RWPE2 (cell line): ENCODE measurements around the gene SCYL1.

Experiments used
- ATAC-seq: fragments of 200-7000 bp; cut with Tn5 transposase; 3 replicates; pipeline ENCODE4 v1.9.1; 2021; ENCODE audit warnings: low read depth
- DNase-seq: peaks from one replicate; pipeline ENCODE4 v3.0.0-alpha.2; 2020; ENCODE audit warnings: low spot score
- H3K27ac ChIP-seq: fragments of 450-650 bp; 2 replicates; pipeline ENCODE4 v1.5.1; 2017; ENCODE audit warnings: mild to moderate bottlenecking; ENCODE audit not compliant: poor library complexity, severe bottlenecking
- H3K27me3 ChIP-seq: fragments of 250-450 bp; sonication (Bioruptor Pico); 2 replicates; pipeline ENCODE4 v1.5.1; 2021; ENCODE audit warnings: mild to moderate bottlenecking, moderate library complexity; ENCODE audit not compliant: insufficient read depth, poor library complexity, severe bottlenecking
- H3K36me3 ChIP-seq: fragments of 250-450 bp; sonication (Bioruptor Pico); 2 replicates; pipeline ENCODE4 v1.5.1; 2020; ENCODE audit warnings: low read depth, mild to moderate bottlenecking, moderate library complexity
- H3K4me1 ChIP-seq: fragments of 250-450 bp; sonication (Bioruptor Pico); 2 replicates; pipeline ENCODE4 v1.5.1; 2021; ENCODE audit warnings: mild to moderate bottlenecking, moderate library complexity; ENCODE audit not compliant: insufficient read depth, poor library complexity, severe bottlenecking
- H3K4me3 ChIP-seq: fragments of 250-450 bp; sonication (Bioruptor Pico); 2 replicates; pipeline ENCODE4 v1.5.1; 2021; ENCODE audit warnings: mild to moderate bottlenecking, moderate library complexity; ENCODE audit not compliant: severe bottlenecking
- H3K9me3 ChIP-seq: fragments of 250-450 bp; sonication (Bioruptor Pico); 2 replicates; pipeline ENCODE4 v1.5.1; 2021; ENCODE audit warnings: mild to moderate bottlenecking, moderate library complexity; ENCODE audit not compliant: severe bottlenecking
- CTCF ChIP-seq: fragments of 450-650 bp; IDR thresholded peaks from one replicate; pipeline ENCODE4 v1.5.1; 2017; ENCODE audit warnings: mild to moderate bottlenecking, moderate library complexity; ENCODE audit not compliant: poor library complexity, severe bottlenecking

Gene SCYL1

GRCh38 chr11:65548395-65548794 is 23.5 kb downstream of the SCYL1 start:
- ATAC-seq (no peak), DNase-seq (no peak)
- no peaks in the 10 kb centered on the region for H3K27me3 ChIP-seq
- no peak for TF ChIP-seq CTCF
- H3K27ac ChIP-seq: no peak overlapping the region
- H3K4me3 ChIP-seq: no peak overlapping the region
- peaks cover 4% of the 10 kb centered on the region; the same call in 1 of the 2 replicates for H3K36me3 ChIP-seq
- H3K4me1 ChIP-seq: no peaks in the 10 kb centered on the region
- H3K9me3 ChIP-seq: no peaks in the 10 kb centered on the region

GRCh38 chr11:65549096-65549495 is 24.2 kb downstream of the SCYL1 start:
- no peak for ATAC-seq
- Histone ChIP-seq H3K4me3 (no peak overlapping the region), H3K4me1 (no peaks in the 10 kb centered on the region), H3K27me3 (no peaks in the 10 kb centered on the region), H3K9me3 (no peaks in the 10 kb centered on the region), H3K27ac (no peak overlapping the region), H3K36me3 (peaks cover 4% of the 10 kb centered on the region; the same call in 1 of the 2 replicates)
- TF ChIP-seq CTCF: no peak
- DNase-seq: no peak

GRCh38 chr11:65551572-65552387 is 26.9 kb downstream of the SCYL1 start:
- Histone ChIP-seq H3K36me3 (peaks cover 4% of the 10 kb centered on the region; the same call in 1 of the 2 replicates), H3K27me3 (no peaks in the 10 kb centered on the region), H3K9me3 (no peaks in the 10 kb centered on the region), H3K4me1 (peaks cover 17% of the 10 kb centered on the region), H3K27ac (no peak overlapping the region), H3K4me3 (no peak overlapping the region)
- peak; percentile 55 for TF ChIP-seq CTCF
- no peak for DNase-seq
- no peak for ATAC-seq

GRCh38 chr11:65552388-65552951 is 27.6 kb downstream of the SCYL1 start:
- Histone ChIP-seq H3K27ac (no peak overlapping the region), H3K36me3 (peaks cover 4% of the 10 kb centered on the region; the same call in 1 of the 2 replicates)

More at GRCh38 chr11:65552388-65552951, 27.6 kb downstream of the SCYL1 start:
- H3K27me3 ChIP-seq: no peaks in the 10 kb centered on the region
- H3K4me1 ChIP-seq: peaks cover 23% of the 10 kb centered on the region
- DNase-seq: no peak
- no peak for ATAC-seq
- H3K9me3 ChIP-seq: no peaks in the 10 kb centered on the region
- no peak overlapping the region for H3K4me3 ChIP-seq
- peak; percentile 30 for TF ChIP-seq CTCF
